Transverse colon (tissue), 4 donors: Measurements from ENCODE around the gene CBX8.

ENCODE experiments used
- CTCF ChIP-seq, 5 experiments: fragments of 200-600 bp in 3 of 5; fragments of 450-650 bp in 2 of 5; sonication (generic) in 3 of 5; IDR thresholded peaks; 1 replicate in 2 of 5; 2 replicates in 3 of 5; pipeline ENCODE4 v1.5.1; 2016 to 2017; ENCODE audit warnings: antibody characterized with exemption in 5 of 5, inconsistent platforms in 3 of 5, mild to moderate bottlenecking in 2 of 5, moderate library complexity in 1 of 5
- EP300 ChIP-seq: sonication (generic); formaldehyde crosslinking; IDR thresholded peaks from one replicate; pipeline ENCODE4 v1.6.1; 2017; ENCODE audit warnings: antibody characterized with exemption, low read depth
- POLR2A ChIP-seq: fragments of 450-650 bp; IDR thresholded peaks from one replicate; pipeline ENCODE4 v1.6.1; 2016; ENCODE audit warnings: antibody characterized with exemption, mild to moderate bottlenecking, moderate library complexity
- POLR2AphosphoS5 ChIP-seq, 3 donors: sonication (generic); formaldehyde crosslinking; IDR thresholded peaks; one replicate each; pipeline ENCODE4 v1.6.1; 2016; ENCODE audit warnings: antibody characterized with exemption in 3 of 3

GRCh38 chr17:79832218-79833109 lies 35.6 kb upstream of the CBX8 start:
- TF ChIP-seq CTCF (IDR thresholded peaks at IDR 0.05), result no peak
- TF ChIP-seq POLR2AphosphoS5 (IDR thresholded peaks at IDR 0.05), result no peak
- no peak for TF ChIP-seq POLR2A
- no peak for TF ChIP-seq EP300
